GM21390 (cell line): ENCODE measurements around the gene TMEM121.
A peak's percentile ranks its signal among the peaks of the same experiment; 100 is the strongest.

ENCODE experiments used
- ATAC-seq: cut with Tn5 transposase; IDR thresholded peaks from one replicate; pipeline ENCODE4 v1.9.1; 2021; ENCODE audit not compliant: unreplicated experiment

The TMEM121 gene

DNA sequence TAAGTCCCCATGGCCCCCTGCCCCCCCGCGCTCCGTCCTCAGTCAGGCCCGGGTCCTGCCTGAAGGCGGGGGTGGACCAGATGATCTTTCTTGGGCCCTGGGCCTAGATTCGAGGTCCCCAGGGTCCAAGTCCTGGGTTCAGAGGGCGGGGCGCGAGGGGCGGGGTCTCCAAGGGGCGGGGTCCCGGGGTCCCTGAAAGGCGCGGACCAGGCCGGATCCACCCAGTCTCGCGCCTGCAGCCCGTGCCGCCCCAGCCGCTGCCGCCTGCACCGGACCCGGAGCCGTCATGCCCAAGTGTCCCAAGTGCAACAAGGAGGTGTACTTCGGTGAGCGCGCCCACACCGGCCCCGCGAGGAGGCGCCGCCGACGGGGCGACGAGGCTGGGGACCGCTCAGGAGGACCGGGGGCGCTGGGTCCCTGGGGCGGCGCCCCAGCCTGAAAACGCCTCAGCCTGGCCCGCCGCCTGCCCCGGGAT is 39.4 kb upstream of the TMEM121 start:
- no peak for ATAC-seq

DNA sequence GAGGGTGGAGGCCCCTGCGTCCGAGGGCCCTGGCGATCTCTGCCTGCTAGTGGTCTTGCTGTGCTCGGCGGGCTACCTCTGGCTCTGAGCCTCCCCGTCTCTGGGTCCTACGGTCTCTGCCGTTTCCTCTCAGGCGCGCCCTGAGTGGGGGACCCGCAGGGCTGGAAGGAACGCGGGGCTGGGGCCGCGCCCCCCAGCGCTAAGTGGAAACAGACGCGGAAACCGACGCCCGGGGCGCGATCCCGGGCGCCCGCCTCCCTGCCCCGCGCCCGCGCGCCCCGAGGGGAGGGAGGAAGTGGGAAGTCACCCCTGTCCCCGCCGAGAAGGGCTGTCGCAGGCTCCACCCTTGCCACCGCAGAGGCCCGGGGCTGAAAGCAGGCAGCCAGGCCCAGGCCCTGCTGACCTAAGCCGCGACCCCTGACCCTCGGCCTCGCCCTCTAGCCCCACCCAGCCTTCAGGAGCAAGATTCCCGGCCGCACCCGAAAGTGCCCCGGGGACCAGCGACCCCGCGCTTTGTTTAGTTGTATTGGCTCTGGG is 38.9 kb upstream of the TMEM121 start:
- no peak for ATAC-seq

DNA sequence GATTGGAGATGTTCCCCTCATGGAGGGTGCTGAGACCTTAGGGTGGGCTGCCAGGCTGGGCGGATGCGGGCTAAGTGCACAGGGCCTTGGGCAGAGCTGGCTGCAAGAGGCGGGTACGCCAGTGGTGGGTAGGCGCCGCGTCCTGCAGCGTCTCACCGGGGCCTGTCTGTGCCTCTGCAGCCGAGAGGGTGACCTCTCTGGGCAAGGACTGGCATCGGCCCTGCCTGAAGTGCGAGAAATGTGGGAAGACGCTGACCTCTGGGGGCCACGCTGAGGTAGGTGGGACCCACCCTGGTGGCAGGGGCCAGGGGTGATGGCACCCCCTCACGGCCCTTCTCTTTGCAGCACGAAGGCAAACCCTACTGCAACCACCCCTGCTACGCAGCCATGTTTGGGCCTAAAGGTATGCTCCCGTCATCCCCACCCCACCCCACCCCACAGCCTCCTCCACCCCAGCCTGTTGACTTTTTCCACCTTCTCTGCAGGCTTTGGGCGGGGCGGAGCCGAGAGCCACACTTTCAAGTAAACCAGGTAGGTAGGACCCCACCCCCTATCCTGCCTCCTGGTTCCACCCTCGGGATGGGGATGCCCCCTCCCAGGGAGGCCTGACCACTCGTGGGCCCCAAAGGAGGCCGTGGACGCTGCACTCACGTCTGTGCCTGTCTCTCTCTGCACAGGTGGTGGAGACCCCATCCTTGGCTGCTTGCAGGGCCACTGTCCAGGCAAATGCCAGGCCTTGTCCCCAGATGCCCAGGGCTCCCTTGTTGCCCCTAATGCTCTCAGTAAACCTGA is 38.2 kb upstream of the TMEM121 start:
- ATAC-seq = no peak

DNA sequence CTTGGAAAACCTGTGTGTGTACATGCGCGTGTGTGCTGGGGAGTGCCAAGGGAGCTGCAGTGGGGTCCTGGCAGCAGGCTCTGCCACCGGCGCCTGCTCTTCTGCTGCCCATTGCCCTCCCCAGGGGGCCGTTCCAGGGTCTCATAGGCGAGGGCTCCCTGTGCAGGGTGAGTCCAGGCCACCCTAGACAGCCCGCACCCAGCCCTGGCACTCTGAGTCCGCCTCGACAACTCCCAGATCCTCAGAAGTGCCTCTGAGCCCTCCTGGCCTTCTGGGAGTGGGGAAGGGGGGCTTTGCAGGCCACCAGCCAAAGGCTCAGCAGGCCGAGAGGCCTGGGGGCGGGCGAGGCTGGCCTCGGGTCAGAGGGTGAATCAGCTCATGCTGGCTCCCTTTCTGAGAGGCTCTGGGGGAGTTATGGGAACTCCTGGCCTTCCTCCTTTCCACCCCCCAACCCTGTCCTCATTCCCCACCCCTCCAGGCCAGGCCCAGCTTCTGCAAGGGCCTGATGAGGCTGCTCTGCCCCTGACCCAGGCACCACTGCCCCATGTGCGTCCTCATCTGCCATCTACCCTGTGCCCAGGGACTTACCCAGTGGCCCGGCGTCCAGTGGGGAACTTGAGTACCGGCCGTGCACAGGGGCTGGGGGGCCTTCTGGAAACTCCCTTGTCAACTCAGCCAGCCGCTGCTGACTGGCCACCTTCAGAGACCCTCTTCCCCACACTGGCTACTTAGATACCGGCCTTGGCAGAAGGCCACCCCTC is 37.4 kb upstream of the TMEM121 start:
- ATAC-seq = no peak

DNA sequence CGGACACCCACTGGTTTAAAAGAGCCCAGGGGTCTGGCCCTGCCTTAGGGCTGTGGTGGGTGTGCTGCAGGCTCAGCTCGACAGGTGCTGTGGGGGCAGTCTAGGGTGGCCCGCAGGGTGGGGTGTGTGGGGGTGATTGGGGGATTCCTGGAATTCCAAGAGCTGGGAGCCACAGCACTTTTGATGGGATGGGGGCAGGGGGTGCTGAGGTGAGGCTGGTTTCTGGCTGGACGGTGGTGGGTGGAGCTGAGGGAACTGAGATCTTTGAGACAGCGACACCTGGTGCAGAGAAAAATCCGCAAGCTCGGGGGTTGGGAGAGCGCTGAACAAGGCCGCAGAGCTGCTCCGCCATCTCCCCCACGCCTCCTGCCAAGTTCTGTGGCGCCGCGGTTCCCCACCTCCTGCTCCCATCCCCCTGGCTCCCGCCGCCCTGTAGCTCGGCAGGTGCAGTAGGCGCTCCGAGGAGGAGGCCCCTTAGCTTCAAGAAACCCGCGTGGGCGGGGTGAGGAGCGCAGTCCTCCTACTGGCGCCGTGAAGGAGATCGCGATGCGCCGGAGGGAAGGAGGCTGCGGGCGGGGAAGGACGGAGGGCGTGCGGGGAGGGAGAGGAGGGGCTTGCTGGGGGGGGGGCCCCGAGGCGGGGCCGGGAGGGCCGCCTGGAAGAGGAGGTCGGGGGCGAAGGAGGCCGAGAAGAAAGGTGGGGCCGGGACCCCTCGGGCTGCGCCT is 36.7 kb upstream of the TMEM121 start:
- ATAC-seq = no peak

DNA sequence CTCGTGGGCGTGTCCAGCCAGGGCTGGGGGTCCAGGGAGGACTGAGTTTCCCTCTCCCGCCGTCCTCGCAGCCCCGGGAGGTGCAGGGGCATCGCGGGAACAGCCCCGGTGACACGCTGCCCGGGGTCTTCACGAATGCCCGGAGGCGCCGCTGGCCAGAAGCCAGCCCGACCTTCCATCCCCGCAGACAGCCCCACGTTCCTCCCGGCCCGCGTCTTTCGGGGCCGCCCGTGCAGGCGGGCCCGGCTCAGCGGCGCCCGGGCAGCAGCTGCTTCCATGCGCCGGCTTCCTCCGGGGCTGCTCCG is 36.2 kb upstream of the TMEM121 start:
- peak; percentile 3 for ATAC-seq

DNA sequence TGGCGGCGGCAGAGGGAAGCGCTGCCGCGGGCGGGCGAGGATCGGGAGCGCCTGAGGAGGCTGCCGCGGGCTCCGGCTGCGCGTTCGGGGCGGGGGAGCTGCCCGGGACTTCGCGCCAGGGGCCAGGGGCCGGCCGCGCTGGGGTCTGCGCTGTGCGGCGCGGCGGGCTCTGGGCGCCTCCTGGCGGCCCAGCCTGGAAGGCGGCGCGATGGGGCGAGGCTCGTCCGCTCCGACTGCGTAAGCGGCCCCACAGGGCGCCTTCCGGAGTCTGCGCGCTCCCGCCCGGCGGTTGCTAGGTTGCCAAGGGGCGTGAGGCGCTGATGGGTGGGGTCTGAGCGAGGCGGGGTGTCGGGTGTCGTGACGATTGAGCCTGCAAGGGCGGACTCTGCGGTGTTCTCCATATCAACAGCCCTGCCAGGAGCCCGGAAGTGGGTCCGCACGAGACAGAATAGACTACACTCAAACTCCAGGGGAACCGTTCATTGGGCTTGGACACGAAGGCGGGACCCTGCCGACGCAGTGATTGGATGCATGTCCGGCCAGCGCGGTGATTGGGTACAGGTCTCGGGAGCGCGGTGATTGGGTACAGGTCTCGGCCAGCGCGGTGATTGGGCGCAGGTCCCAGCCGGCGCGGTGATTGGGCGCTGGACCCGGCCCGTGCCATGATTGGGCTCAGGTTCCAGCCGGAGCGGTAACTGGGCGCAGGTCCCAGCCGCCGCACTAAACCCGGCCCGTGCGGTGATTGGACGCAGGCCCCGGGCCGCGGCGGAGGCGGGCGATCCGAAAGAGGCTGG is 35.6 kb upstream of the TMEM121 start, which contains the start of gene TEDC1:
Gene TEDC1, plus strand, starts transcription at position 675 of the 794 bp plus-strand sequence. CDS start 130 bp downstream, outside the sequence.
- peak; percentile 62 for ATAC-seq

DNA sequence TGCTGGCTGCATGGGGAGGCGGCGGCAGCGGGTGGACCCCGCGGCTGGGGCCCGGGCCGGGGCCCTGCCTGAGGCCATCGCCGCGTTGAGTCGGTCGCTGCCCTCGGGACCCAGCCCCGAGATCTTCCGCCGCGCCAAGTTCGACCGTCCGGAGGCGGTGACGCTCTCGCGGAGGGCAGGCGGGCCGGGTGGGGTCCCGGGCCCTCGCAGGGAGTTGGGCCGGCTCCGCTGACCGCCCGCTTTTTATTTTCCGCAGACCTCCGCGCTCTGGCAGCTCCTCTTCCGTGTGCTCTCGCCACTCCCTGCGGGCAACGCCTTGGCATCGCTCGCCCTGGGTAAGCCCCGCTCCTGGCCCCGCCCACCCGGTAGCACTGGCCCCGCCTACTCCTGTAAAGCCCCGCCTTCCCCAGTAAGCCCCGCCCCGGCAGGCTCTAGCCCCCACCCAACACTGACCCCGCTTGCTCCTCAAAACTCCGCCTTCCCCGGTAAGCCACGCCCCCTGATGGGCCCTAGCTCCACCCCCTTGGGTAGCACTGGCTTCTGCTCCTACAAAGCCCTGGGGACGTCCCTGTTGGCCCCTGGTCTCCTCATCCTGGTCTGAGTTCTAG is 34.9 kb upstream of the TMEM121 start:
- ATAC-seq = no peak

DNA sequence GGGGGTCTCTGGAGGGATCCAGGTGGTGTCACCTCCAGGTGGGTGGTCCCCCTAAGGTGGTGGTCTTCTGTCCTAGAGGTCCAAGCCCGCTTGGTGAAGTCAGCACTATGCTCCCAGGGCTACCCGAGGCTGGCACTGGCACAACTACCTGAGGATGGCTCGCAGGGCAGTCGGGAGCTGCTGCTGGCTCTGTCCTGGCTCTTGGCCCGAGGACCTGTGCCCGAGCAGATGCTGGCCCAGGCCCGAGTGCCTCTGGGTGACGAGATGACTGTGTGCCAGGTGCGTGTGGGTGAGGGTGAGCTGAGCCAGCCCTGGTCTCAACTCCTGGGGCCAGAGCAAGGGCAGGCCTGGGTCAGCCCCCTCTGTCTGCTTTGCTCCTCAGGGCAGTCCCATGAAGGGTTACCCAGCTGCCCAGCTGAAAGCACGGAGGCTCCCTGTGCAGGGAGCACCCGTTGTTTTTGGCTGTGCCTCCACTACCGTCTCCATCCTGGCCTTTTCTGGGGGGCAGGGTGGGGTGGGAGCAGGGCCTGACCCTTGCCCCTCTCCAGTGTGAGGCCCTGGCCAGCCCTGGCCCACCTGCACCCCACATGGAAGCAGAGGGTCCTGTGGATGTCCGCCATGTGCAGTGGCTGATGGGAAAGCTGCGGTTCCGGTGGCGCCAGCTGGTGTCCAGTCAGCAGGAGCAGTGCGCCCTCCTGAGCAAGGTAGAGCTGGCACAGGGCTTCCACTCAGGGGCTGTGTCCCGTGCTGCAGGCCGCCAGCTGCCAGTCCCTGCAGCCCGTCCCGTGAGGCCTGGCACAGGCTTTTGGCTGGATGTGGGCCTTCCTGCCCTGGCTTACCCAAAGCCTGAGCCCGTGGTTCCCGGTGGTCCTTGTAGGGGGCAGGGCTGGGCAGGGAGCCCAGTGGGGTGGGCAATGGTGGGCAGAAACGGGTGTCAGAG is 34.1 kb upstream of the TMEM121 start:
- no peak for ATAC-seq

DNA sequence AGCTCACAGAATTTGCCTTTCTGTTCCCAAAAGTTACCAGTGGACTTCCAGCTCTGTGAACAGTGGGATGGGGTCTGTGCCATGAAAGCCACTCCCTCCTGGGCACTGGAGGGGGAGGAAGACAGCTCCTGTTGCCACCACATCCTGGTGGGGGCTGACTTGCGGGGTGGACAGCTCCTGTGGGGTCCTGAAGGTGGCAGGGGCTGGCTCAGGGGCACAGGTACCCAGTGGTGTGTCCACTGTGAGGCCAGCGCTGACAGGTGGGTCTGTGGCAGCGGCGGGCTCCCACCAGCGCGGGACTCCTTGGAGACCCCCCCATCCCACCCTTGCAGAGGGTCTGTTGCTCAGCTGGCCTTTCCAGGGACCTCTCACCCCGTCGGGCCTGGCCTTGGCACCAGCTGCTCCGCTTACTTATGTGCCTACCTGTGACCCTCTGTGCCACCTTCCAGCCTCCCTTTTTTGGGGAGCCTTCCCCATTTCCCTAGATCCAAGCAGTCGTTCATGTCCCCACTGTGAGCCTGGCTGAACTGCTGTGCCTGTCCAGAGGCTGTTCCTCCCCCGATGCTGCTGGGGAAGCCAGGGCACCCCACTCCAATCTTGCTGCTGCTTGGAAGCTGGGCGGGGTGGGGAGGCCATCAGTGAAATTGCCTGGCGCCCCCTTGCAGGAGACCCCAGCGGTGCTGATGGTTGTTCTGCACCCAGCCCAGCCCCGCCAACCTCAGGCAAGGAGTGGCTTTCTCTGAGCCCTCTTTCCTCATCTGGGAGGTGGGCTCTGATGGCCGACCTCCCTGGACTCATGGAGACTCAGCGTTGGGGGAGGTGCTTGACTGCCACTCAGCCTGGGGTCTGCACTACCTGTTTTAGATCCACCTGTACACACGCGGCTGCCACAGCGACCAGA is 33.2 kb upstream of the TMEM121 start:
- ATAC-seq = no peak

DNA sequence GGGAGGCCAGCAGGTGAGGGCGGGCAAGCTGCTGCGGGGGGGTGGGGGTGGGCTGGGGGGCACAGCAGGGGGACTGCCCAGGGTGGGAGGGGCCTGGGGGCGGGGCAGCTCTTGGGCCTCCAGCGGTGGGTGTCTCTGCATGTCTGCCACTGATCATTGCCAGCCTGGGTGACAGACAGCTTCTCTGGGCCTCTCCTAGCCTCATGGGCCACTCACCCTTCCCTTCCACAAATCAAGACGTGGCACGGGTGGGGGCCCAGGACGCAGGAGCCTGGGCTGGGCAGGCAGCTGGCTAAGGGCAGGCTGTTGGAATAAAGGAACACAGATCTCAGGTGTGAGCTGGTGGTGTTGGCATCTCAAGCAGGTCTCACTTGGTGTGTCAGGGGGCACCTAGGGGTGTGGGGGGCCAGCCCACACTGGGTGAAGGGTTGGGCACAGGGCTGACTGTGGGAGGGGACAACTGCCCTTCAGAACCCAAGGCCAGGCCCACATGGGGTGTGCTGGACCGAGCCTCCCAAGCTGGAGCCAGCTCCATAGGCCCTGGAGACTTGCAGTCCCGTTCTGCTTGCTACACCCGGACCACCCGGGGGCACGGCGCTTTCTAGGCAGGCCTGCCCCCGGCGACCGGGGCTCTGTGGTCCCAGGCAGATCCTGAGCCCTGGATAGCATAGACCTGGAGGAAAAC is 32.3 kb upstream of the TMEM121 start:
- ATAC-seq = no peak

DNA sequence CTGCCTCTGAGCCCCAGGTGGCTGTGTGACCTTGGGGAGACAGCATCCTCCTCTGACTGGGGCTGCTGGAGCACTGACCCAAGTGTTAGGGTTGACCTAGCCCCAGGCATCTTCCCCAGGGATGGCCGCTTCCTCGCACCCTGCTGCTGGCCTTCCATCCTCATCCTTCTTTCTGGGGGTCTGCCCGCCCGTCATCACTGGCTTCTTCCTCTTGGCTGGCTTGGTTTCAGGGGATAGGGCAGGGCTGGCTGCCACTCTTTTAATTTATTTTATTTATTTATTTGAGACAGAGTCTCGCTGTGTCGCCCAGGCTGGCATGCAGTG is 31.8 kb upstream of the TMEM121 start:
- ATAC-seq = no peak

DNA sequence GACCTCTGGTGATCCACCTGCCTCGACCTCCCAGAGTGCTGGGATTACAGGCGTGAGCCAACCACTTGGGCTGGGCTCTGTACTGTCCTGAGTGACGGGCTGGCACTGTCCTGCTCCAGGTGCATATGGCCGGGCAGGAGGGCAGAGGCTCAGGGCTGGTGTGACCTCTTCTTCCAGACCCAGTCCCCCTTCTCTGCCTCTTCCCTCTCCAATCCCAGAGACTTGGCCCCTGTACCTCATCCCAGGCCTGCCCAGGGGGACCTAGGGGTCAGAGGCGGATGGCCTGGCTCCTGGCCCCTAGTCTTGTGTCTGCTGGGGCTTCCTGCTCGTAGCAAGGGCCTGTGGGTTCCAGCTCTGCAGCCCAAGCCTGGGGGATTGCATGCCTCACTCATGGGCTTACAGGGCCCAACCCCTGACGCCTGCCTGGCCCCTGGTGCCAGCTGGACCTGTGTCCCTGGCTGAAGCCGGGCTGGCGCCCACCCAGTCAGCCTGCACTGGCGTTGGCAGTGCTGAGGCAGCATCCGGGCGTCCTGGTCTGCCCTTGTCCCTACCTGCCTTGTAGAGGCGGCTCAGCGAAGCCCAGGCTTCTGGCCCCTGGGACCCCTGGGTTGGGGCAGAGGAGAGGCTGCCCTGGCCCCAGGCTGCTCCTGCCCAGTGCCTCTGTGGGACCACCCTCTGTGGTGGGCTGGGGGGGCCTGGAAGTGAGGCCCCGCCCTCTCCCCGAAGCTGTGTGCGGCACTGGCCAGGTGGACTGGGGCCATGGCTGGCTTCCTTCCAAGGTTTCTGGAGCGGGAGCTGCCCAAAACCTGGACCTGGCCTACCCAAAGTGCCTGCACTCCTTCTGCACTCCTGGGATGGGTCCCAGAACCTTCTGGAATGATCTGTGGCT is 31.0 kb upstream of the TMEM121 start:
- ATAC-seq = no peak

DNA sequence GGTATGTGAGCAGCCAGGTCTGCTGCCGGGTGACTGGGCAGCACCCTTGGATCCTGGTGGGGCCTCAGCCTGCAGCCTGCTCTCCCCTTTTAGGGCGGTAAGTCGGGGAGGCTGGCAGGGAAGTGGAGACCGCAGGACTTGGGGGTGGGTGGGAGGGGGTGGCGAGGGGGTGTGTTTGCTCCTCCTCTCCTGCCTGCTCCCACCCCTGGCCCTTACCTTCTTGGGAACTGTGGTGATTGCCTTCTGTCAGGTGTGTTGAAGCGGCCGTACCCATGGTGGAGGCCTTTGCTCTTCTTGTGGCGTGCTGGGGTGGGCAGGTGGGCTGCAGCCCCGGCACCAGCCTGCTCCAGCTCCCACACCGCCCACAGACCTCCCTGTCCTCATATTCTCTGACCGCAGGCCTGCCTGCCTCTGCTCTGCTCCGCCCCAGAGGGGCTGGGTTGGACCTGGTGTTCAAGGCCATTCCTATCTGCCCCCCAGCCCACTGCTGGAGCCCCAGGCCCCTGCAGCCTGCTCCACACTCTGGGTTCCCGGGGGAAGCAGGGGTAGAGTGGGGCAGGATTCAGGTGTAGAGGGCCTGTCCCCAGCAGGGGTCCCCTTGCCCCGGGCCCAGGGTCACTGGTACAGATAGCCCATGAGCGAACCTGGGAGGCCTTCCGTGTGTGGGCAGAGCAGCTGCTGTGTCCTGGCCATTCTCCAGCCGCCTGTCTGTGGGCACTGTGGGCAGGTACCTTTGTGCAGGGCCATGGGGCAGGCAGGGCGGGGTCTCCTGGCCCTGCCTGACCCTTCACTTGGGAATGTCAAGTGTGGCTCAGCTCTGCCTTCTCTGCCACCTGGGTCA is 30.2 kb upstream of the TMEM121 start:
- ATAC-seq = no peak

DNA sequence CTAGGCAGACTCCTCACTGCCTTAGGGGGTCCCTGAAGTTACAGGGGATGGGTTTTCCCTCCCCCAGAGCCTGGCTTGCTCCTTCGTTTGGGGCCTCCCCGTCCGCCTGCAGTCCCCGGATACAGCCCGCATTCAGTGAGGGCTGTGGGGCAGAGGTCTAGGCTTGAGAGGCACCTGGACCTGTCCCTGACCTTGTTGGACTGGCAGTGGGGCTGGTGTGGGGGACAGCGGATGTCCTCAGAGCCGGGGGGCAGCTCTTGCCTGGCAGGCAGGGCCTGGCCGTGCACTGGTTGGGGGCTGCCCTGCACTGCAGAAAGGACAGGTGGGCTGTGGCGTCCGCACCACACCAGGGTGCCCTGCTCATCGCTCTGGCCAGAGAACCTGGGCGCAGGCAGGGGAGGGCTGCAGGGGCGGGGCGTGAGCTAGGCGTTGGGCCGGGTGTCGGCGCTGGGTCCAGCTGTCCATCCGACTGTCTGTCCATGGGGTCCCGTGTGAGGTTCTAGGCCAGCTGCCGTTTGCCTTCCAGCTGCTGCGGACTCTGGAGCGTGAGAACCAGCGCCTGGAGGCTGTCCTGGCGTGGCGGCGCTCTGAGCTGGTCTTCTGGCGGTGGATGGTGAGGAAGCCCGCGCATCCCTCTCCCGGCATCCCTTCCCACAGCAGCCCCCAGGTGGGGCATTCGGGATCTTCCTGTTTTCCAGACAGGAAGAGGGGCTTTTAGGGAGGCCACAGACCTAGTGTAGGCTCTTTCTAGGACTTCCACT is 29.4 kb upstream of the TMEM121 start:
- ATAC-seq = no peak
